Amygdala (tissue), 56 donors: ENCODE measurements around the gene NR2E1.

Source experiments
- DNase-seq, 56 donors: peaks; one replicate each; lab custom pipeline; 2025; lab: John Stamatoyannopoulos, UW

NR2E1 gene

GRCh38 chr6:108203189-108204112 is 37.6 kb downstream of the NR2E1 start:
- DNase-seq, result peak in 2 of 56 donors; percentile 0 to 4

GRCh38 chr6:108207013-108207412 is 41.2 kb downstream of the NR2E1 start:
- DNase-seq, result no peak

GRCh38 chr6:108209738-108210137 is 43.9 kb downstream of the NR2E1 start:
- DNase-seq, result no peak

DNA sequence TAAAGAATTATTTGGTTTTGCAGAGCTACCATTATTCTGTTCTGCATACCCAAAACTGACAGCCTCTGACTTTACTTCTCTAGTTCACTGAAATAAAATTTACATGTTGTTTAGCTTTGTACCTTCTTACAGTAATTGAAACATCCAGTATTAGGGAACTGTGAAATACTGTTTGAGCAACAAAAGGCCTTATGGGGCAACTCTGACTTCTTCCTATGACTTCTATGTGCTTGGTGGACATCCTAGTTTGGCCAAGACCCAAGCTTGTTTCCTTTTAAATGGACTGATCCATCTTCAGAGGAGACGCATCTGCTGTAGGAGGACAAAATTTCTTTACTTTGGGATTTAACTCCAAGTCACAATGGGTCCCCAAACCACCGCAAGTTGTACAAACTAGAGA is 44.7 kb downstream of the NR2E1 start:
- DNase-seq, result no peak

DNA sequence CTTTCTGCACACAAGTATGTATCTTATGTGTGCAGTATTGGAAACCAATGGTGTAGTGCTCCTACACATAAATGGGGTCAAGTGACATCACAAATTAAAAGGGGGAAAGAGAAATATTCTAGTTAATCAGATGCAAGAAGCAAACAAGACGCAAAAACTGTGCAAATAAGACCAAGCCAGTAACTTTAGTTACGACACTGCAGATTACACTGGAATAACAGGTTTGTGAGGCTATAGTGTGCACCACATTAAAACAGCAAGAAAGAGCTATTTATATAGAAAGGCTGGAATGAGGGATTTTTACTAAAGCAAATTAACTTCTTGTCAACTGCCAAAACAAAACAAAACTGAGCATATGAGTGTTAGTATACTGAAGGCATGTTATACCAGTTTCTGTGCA is 45.8 kb downstream of the NR2E1 start:
- no peak for DNase-seq

GRCh38 chr6:108222064-108222463 is 56.2 kb downstream of the NR2E1 start:
- DNase-seq, result no peak

- no peak for DNase-seq
Measured at GRCh38 chr6:108222504-108222903, 56.7 kb downstream of the NR2E1 start.

DNA sequence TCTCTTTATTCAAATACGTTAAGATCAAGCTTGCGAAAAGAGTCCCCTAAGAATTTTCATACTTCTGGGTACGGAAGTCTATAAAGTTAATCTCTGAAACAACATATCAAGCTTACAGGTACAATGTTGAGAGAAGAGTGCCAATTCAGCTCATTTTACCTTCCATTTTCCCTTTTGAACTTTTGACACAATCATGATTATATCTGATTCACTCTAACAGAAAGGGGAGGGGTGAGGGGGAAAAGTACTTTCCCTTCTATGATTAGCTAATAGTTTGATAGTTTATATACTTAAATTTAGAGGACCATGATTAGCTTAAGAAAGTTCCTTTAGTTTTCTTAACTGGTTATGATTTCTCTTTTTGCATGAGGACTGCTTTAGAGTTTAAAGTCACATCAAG is 61.5 kb downstream of the NR2E1 start:
- no peak for DNase-seq

GRCh38 chr6:108228416-108228815 is 62.6 kb downstream of the NR2E1 start:
- DNase-seq, result no peak

- no peak for DNase-seq
Measured at GRCh38 chr6:108235127-108235526, 69.3 kb downstream of the NR2E1 start.

GRCh38 chr6:108236791-108237190 is 71.0 kb downstream of the NR2E1 start:
- no peak for DNase-seq

DNA sequence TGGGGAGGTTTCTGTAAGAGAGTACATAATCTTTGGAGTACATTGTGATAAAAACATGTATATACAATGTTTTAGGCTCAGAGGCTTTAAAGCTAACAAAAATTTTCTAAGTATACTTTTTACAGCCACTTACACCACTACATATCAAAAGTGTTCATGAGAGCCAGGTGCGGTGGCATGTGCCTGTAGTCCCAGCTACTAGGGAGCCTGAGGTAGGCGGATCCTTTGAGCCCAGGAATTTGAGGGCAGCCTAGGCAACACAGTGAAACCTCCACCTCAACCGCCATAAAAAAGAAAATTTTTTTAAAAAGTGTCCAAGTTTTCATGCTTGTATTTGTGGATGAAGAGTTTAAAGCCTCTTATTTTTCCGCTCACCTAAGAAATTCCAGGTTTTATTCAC is 72.5 kb downstream of the NR2E1 start:
- DNase-seq, result no peak
